EH (cell line): Measurements from ENCODE around the gene POLA2.
"Not testable (repeated sequence)": the region's sequence is repeated elsewhere in the genome, so short reads cannot be mapped to it uniquely, and the experiment has no call there.

Experiments
- DNase-seq: peaks from one replicate; pipeline ENCODE4 v3.0.0-alpha.2; 2015; ENCODE audit warnings: low read depth

Gene POLA2

DNA sequence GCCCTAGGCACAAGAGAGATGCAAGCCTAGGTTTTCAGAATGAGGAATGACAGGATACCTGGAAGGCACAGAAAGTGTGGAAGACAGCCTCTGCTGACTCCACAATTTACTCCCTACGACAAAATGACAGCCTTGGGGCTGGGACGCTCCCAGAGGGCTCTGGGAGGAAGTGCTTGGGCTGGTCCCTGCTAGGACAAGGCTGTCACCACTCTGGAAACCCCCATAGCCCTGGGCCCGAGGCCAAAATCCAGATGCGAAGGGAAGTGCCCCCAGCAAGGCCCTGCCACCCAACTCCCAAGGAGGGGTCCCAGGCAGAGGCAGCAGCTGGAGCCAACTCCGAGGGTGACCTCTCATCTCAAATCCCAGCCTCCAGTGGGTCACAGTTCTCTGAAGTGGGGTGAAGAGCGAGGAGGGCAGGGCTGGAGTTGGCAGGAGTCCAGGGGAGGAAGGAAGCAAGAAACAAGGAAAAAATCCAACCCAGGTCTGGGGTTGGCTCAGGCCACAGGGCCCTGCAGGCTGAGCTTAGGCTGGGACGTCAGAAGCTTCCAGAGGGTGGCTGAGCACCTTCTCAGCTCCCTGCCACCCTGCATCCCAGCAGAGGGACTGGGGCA lies 46.6 kb downstream of the POLA2 start:
- DNase-seq = no peak

- DNase-seq = no peak
These were observed 47.2 kb downstream of the POLA2 start for GRCh38 chr11:65309006-65309405.

DNA sequence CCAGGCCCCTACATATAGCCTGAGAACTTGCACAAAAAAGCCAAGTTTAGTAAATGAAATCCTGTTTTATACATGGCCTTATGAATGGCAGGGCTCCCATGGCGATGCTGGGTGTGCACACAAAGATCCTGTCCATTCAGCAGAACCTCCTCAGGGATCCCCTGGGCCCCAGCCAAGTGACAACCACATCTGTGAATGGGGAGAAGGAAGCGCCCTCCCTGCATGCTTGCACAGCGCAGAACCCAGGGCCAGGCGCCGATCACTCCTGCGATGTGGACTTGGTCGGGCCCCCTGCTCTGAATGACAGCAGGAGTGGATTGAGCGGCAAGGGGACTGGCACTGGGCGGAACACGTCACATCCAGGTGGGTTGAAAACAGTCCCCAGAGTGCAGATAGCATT lies 48.5 kb downstream of the POLA2 start:
- peak; percentile 42 for DNase-seq

DNA sequence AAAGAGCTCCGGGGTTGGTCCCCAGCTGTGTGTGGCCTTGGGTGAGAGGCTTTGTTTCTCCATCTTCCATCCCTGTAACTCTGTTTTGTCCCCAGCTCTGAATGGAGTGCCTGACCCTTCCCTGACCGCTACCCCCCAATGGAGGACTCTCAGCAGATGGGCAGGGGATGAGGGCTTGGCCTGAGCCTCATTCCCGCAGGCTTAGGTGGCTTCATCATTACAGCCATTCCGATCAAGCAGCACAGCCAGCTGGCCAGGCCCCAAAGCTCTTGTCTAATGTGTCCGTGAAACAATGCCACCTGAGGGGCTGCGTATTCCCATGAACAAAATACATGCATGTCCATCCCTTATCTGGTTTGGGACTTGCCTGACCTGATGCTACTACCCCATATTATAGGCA lies 49.0 kb downstream of the POLA2 start:
- peak; percentile 61 for DNase-seq

DNA sequence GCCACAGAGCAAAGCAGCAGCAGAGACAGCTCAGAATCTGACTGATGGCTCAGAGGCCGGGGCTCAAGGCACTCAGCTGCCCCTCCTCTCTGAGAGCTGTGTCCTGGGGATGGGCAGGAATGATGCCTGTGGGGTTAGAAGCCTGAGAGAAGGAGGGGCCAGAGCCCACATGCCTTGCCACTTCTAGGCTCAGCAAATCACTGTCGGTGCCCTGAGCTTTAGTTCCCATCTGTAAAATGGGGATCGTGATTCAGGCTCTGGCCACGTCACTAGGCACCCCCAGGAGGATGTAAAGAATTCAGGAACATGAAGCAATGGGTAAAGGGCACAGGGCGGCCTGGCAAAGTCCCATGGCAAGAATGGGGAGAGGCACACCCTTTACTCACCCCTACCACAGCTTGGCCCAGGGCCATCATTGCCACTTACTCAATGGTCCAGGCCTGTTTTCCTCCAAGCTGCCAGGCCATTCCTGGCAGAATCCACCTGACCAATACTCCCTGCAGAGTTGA lies 49.5 kb downstream of the POLA2 start:
- peak; percentile 55 for DNase-seq

- DNase-seq = peak; percentile 88
These were observed 52.9 kb downstream of the POLA2 start, which contains the start of gene CDC42EP2 for GRCh38 chr11:65314501-65315203. Gene CDC42EP2 (plus strand): TSS chr11:65314866. CDS start chr11:65320899, 6,033 bp downstream.

GRCh38 chr11:65315204-65315865 lies 53.6 kb downstream of the POLA2 start:
- peak; percentile 75 for DNase-seq

- no peak for DNase-seq
These were observed 54.1 kb downstream of the POLA2 start for GRCh38 chr11:65315866-65316226.

GRCh38 chr11:65316227-65317024 lies 54.7 kb downstream of the POLA2 start:
- DNase-seq = peak; percentile 95

DNA sequence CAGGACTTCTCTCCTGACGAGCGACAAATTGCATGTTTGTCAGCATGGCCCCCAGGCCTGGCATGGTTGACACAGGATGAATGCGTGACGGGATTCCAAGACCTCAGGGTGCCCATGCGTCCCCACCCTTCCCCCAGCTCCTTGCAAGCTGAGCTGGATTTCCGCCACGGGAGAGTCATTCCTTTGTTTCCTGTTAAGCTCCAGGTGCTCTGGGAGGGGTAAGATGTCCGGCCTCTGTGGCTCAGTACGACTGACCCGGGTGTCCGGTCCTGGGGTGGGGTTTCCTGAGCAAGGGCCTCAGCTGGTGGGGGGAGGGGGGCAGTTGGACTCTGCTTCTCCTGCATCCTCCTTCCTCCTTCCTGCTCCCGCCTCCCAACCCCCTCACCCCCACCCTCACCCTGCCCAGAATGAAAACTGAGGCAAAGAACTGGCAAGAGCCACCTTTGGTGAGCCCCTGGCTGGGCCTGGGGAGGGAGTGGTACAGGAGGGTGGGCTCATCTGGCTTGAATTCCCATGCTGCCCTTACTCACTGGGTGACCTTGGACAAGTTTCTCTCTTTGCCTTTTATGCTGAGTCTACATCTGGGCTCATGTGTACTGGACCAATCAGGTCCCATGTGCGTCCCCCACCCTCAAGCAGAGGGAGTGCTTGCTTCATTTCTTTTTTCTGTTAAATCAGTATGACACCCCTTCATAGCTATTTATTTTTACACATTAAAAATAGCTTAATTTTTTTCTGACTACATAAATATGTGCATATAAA lies 55.4 kb downstream of the POLA2 start:
- peak; percentile 73 for DNase-seq

GRCh38 chr11:65320386-65321075 lies 58.8 kb downstream of the POLA2 start:
- DNase-seq = no peak

DNA sequence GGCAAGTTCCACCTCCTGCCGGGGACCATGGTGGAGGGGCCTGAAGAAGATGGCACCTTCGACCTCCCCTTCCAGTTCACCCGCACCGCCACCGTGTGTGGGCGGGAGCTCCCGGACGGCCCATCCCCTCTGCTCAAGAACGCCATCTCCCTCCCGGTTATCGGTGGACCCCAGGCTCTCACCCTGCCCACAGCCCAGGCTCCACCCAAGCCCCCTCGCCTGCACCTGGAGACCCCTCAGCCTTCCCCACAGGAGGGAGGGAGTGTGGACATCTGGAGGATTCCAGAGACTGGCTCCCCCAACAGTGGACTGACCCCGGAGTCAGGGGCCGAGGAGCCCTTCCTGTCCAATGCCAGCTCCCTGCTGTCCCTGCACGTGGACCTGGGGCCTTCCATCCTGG lies 59.3 kb downstream of the POLA2 start:
- DNase-seq = no peak

GRCh38 chr11:65321828-65322485 lies 60.2 kb downstream of the POLA2 start:
- no peak for DNase-seq

DNA sequence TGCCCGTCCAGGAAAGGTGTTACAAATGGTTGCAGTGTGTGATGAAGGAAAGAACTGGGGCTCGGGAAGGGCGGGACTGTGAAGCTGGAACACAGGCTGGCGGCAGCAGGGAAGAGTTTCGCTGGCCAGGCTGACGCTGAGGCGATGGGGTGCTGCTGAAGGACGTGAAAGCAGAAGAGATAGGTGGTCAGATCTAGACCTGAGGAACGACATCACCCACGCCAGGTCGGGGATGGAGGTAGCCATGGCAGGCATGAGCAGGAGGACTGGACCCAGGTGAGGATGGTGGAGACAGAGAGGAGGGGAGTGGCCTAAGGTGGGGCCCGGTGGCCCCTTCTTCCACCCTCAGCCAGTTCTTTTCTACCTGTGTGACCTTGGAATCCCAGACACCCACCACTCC lies 62.1 kb downstream of the POLA2 start:
- DNase-seq = no peak

DNA sequence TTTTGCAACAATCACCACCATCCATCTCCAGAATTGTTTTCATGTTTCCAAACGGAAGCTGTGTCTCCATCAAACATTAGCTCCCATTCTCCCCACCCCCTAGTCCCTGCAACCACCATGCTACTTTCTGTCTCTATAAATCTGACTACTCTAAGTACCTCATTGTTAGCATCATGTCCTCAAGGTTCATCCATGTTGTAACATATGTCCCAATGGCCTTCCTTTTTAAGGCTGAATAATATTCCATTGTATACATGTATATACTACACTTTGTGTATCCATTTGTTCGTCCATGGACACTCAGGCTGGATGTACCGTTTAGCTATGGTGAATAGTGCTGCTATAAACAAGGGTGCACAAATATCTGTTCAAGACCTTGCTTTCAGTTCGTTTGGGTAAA lies 63.7 kb downstream of the POLA2 start:
- no peak for DNase-seq

GRCh38 chr11:65327021-65327420 lies 65.3 kb downstream of the POLA2 start:
- no peak for DNase-seq

- no peak for DNase-seq
These were observed 67.7 kb downstream of the POLA2 start for GRCh38 chr11:65329478-65329877.

GRCh38 chr11:65329944-65330403 lies 68.2 kb downstream of the POLA2 start:
- DNase-seq = peak; percentile 89

- DNase-seq = no peak
These were observed 68.8 kb downstream of the POLA2 start for GRCh38 chr11:65330544-65330943.

DNA sequence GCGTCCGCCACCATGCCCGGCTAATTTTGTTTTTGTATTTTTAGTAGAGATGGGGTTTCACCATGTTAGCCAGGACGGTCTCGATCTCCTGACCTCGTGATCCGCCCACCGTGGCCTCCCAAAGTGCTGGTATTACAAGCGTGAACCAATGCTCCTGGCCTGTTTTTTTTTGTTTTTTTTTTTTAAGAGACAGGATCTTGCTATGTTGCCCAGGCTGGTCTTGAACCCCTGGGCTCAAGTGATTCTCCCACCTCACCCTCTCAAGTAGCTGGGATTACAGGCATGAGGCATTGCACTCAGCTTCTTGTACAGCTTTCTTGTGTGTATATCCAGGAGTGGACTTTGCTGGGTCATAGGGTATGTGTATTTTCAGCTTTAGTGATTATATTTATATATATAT lies 70.8 kb downstream of the POLA2 start:
- DNase-seq = not testable (repeated sequence)
